Lower leg skin (tissue), 3 donors: ENCODE results near the gene LRFN3.

ENCODE experiments used
- CTCF ChIP-seq, 3 donors: fragments of 450-650 bp; IDR thresholded peaks; one replicate each; pipeline ENCODE4 v1.5.1; 2016; ENCODE audit warnings: antibody characterized with exemption in 3 of 3, mild to moderate bottlenecking in 3 of 3, moderate library complexity in 2 of 3
- POLR2A ChIP-seq, 2 donors: fragments of 450-650 bp; IDR thresholded peaks; one replicate each; pipeline ENCODE4 v1.6.1; 2016 to 2017; ENCODE audit warnings: antibody characterized with exemption in 2 of 2, mild to moderate bottlenecking in 1 of 2, moderate library complexity in 1 of 2

- TF ChIP-seq POLR2A (IDR thresholded peaks at IDR 0.05) = no peak
- TF ChIP-seq CTCF (IDR thresholded peaks at IDR 0.05) = no peak
Observed at GRCh38 chr19:35988824-35989223, 52.6 kb downstream of the LRFN3 start.
